ENCODE data around the gene ETFB.

The ETFB gene

DNA sequence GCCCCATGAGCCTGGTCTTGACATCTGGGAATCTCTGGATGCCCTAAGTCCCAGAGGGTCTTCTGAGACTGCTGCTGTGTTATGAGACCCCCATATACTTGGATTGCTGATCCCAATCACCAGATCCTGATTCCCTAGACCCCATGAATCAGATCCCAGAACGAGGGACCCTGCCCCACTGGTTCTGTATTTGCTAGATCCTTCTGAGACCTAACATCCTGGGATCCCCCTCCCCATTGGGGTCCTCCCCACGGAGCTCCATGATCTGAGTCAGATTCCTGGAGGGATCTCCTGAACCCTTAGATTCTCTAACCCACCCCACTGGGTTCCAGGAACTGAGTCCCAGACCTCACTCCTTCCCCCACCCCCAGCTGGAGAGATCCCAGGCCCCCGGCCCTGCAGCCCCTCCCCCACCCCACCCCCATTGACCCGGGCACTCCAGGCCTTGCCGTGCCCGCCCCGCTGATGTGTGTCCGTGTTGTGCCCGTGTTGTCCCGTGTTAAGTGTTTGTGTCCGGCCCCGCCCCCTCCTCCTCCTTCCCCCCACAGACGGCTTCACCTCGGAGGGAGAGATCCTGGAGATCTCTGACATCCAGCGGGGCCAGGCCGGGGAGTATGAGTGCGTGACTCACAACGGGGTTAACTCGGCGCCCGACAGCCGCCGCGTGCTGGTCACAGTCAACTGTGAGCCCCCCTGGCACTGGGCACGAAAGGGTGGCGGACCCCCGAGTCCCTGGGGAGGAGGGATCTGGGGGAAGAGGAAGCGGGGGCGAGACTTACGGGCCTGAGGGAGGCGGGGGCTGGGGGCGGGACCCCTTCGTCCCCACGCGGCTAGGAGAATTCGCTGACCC, 39.7 kb downstream of the ETFB start:
- DNase-seq, result no peak

DNA sequence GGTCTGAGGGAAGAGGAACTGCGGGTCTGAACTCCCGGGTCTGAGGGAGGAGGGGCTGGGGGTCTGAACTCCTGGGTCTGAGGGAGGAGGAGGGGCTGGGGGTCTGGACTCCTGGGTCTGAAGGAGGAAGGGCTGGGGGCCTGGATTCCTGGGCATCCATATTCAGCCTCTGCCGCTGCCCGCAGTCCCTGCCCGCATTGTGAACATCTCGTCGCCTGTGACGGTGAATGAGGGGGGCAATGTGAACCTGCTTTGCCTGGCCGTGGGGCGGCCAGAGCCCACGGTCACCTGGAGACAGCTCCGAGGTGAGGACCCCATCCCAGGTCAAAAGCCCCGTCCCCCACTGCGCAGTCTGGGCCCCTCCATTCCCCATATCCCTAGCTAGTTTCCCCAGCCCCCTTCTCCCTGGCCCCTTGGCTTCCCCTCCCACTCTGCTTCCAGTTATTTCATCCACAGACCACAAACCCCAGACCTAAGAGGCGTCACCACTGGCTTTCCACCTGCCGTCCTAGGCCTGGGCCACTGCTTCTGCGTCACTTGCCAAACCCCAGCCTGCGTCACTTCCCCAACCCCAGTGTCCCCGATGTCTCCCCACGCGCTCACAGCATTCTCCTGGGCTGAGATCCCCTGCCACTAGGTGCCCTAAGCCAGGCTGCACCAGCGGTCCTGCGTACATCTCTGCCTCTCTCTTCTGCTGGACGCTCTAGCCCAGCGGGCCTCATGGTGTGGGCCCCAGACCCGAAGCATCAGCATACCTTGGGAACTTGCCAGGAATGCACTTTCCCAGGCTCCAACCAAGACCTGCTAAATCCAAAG, 40.8 kb downstream of the ETFB start:
- DNase-seq, result no peak

DNA sequence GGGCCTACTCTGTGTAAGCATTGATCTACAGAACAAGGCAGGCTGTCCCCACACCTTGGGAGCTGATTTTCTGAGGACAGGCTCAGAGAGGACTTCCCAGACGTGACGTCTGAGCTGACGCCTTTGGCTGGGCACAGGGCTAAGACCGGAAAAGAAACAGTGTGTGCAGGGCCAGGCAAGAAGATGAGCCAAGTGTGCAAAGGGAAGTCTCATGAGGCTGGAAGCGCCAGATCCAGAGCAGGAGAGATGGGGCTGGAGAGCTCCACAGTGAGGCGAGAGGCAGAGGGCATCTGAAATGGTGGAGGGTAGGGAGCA, 42.1 kb downstream of the ETFB start:
- DNase-seq, result no peak

DNA sequence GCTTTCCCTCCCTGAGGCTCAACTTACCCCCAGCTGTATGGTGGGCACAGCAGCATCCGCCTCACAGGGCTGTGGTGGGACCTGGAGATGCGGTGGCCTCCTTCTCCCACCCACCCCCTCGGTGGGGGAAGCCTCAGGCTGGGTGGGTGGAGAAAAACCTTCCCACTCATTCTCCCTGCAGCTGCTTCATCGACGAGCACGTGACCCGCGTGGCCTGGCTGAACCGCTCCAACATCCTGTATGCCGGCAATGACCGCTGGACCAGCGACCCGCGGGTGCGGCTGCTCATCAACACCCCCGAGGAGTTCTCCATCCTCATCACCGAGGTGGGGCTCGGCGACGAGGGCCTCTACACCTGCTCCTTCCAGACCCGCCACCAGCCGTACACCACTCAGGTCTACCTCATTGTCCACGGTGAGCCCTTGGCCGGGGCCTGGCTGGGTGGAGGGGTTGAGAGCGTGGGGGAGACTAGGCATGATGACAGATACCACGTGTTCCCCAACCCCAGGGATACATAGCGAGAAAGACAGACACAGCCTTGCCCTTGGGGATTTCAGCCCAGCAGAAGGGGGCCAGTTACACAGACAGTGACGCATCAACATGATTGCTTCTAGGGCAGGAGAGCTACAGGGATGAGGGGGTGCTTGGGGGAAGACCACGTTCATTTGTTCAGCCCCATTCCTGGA, 42.6 kb downstream of the ETFB start:
- DNase-seq, result no peak

DNA sequence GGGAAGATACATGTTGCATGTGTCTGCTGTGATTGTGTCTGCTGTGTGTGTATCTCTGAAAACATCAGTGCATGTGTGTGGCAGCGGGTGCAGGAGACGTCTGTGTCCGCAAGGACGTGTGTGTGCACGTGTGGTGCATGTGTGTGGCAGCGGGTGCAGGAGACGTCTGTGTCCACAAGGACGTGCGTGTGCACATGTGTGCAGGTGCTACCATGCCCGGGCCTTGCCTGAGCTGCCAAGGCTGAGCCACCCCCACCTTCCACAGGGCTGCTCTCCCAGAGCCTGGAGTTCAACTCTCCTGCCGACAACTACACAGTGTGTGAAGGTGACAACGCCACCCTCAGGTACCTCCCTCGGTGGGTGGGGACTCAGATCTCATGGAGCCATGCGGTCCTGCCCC, 44.4 kb downstream of the ETFB start:
- no peak for DNase-seq

- DNase-seq, result no peak
These were observed 45.9 kb downstream of the ETFB start for GRCh38 chr19:51320280-51320657.

DNA sequence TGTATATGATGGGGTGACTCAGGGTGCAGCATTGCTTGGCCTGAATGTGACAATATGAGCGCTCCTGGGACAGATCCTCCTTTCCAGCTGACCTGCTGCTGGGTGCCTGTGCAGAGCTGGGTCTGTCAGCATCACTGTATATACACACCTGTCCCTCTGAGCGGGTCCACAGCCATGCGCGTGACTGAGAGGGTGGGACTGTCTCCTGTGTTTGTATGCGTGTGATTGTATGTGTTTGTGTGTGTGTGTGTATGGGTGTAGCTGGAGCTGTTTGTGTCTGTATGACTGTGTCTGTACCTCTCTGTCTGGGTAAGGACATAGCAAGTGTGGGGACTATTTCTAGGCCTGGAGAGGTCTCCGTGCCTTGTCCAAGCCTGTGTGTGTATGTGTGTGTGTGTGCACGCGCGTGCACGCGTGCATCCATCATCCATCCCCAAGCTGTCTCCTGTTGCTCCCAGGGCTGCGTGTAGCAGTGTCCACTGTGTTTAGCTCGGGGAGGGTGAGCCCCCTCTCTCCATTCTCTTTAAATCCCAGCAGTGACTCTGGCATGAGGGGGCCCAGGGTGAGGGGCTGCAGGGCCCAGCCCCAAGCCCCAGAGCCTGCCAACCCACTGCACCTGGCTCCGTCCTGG, 46.4 kb downstream of the ETFB start:
- no peak for DNase-seq

DNA sequence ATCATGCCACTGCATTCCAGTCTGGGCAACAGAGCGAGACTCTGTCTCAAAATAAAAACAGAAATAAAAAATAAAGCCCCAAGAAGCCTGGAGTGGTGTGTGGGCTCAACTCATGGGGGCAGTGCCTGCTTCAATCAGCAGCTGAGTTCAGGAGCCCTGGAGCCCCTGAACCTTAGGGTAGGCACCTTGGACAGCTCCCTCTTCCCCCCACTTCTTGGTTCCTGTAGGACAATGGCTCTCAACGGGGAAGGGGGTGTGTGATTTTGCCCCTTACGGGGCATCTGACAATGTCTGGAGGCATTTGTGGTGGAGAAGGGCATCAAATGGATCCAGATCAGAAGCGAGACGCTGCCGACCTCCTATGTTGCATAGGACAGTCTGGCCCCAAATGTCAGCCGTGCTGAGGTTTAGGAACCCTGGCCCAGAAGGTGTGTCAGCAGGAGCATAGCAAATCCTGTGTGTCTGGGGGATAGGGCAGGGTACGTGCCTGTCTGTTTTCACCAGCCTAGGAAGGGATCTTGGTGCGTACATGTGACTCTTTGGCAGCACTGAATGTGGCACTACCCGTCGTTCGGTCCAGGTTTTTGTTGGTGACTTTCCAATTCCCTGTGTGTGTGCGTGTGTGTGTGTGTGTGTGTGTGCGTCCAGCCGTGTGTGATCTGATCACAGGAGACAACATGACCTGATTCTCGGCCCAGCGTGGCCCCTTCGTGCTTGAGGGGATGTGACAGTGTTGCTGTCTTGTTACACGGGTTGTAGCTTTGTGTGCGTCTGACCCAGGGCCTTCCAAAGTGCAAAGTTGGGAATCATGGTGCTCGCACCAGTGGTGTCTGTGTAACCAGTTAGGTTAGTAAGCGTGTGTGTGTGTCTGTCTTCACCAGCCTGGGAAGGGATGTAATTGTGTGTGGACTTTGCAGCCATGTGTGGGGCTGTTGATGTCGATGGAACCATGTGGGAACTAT, 47.2 kb downstream of the ETFB start:
- DNase-seq, result no peak

DNA sequence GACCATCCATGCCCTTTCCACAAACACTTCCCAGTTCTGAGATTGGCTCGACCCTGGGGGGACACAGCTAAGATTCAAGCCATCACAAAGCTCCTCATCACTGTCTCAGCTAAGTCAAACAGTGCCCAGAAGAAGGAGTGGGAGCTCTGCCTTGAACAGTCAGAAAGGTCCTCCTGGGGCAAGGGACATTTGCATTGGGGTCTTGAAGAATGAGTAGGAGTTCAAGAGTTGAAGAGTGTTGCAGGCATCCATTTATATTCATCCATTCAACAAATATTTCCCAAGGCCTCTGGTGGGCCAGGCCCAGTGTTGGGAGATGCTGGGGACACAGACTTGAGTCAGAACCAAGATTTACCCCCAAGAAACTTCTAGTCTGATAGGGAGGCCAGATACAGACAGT, 48.2 kb downstream of the ETFB start:
- no peak for DNase-seq

- DNase-seq, result no peak
These were observed 48.8 kb downstream of the ETFB start for GRCh38 chr19:51317376-51317775.

DNA sequence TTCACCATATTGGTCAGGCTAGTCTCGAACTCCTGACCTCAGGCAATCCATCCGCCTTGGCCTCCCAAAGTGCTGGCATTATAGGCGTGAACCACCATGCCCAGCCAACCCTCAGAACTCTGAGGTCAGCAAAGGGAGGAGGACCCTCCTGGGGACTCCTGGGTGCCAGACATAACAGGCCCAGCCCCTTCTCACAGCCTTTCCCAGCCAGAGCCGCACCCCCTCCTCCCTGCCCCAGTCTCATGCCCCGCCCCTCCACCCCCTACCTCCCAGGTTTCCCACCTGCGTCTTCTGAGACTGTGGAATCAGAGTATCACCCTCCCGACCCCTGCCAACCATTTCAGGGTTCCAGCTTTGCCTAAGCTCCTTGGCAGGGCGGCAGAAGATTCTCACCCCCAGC, 49.5 kb downstream of the ETFB start:
- no peak for DNase-seq

- DNase-seq, result no peak
These were observed 54.6 kb downstream of the ETFB start, which contains the start of gene IGLON5 for GRCh38 chr19:51311351-51312257. Gene IGLON5, plus strand, starts transcription at chr19:51311644. Its CDS starts 204 bp downstream, at chr19:51311848.

DNA sequence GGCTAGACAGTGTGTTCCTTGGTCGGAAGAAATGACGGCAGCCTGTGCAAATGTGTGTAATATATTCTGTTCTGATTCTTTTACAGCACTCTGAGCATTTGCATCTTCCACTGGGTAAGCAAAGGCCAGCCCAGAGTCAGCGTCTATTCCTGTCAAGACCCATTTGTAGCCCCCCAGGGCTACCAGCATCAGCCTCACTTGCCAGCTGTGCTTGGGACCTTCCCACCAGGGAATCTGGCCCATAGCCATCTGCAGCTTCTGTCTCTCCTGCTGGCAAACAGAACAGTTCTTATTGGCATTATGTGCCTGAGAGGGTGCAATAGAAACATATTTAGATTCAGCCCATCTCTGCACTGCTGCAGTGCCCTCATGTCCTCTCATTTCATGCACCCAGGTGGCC, 60.7 kb downstream of the ETFB start:
- no peak for DNase-seq

DNA sequence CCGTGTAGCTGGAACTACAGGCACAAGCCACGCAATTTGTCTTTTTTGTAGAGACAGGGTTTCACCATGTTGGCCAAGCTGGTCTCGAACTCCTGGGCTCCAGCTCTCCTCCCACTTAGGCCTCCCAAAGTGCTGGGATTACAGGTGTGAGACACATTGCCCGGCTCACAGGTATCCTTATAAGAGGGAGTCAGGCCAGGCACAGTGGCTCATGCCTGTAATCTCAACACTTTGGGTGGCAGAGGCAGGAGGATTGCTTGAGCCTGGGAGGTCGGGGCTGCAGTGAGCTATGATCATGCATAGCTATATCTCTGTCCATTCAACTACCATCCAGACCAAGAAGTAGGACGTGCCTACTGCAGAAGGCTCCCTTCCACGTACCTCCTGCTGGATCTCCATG, 64.9 kb downstream of the ETFB start:
- DNase-seq, result no peak

DNA sequence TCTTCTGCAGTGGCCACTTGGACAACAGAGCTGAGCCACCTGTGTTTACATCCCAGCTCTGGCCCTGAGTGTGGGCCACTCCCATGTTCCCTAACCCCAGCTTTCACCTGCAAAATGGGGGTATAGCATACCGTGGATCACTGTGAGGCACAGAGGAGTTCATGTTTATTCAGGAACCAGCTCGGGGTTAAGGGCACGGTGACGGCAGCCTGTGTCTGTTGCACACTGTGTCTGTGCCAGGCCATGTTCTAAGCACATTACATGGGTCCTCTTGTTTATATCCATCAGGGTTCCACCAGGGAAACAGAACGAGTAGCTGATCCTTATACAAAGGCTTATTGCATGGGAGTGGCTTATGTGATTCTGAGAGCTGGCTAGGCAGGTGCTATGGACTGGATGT, 68.8 kb downstream of the ETFB start:
- no peak for DNase-seq

DNA sequence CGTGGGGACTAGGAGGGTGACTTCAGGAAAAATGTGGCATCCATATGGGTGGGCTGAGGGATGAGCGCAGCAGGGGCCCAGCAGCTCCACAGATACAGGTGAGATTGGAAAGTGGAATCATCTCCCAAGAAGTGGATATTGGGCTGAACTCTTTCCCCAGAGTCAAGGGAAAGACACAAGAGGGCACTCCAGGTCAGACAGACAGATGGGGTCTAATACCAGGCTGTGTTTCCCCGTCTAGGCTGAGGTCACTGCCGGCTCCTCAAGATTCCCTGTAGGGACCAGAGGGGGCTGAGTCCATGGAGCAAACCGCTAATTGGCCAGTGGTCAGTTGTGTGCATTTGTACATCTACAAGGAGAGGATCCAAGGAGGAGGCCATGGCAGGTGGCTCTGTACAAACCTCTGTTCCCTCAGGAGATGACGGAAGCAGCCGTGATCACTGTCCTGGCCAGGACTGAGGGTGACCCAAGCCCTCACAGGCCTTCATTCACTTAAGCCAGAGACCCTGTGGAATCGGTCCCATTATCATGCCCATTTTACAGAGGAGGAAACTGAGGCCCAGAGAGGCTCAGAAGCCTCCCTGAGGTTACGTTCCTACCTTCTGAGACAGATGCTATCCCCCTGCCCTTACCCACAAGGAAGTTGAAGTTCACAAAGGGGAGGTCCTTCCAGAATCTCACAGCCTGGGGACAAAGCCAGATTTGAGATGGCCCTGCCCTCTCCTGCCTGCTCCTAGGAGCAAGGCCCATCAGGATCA, 69.7 kb downstream of the ETFB start:
- DNase-seq, result no peak

- DNase-seq, result no peak
These were observed 70.6 kb downstream of the ETFB start for GRCh38 chr19:51295382-51296126.

Data from activated gamma-delta T cell treated with Interleukin-2 at 50 U/mL for 16 hours (primary cell).